ENCODE data around the gene INVS. TPM values are rescaled to one million over a fixed set of nuclear protein-coding genes. Genes with fewer than 3 reads are reported as not detected.

INVS gene
- polyA plus RNA-seq, 3 donors: 2.9 to 6.7 (median 4.2) TPM

- H3K9me3 ChIP-seq (replicated peaks in 1 of 2; ENCODE audit: control insufficient read depth in 1 of 2, insufficient read depth in 1 of 2, low read length in 2 of 2): peaks cover 7 to 8% of the 10 kb centered on the region in 2 donors
- H3K27me3 ChIP-seq (ENCODE audit: control insufficient read depth in 2 of 2, insufficient read depth in 2 of 2, low read length in 2 of 2): no peaks in the 10 kb centered on the region
- no peak overlapping the region for H2AFZ ChIP-seq (ENCODE audit: insufficient read depth, low read depth, low read length, poor library complexity, severe bottlenecking)
- H3K79me2 ChIP-seq (ENCODE audit: insufficient read depth, low read length): no peaks in the 10 kb centered on the region
- intact Hi-C loops (cut with micrococcal nuclease): no loop called here
- no peak overlapping the region for H3K4me2 ChIP-seq (replicated peaks; ENCODE audit: extremely low read depth, low read length, poor library complexity, severe bottlenecking)
- Mint-ChIP-seq H3K36me3 (peaks cover 51 to 87% of the 10 kb centered on the region in 2 donors), H3K4me3 (no peak overlapping the region), H3K4me1 (no peaks in the 10 kb centered on the region), H3K27ac (peak overlapping the region in 1 of 7 donors; percentile 61), H3K9me3 (peaks cover 1 to 11% (median 7%) of the 10 kb centered on the region in 7 donors), H3K27me3 (ENCODE audit: low read depth in 3 of 3) (no peaks in the 10 kb centered on the region)
- peaks cover 9 to 94% of the 10 kb centered on the region in 2 donors for H3K36me3 ChIP-seq (replicated peaks in 1 of 2; ENCODE audit: control insufficient read depth in 1 of 2, insufficient read depth in 2 of 2, low read length in 2 of 2)
- no peak overlapping the region for H3K27ac ChIP-seq (ENCODE audit: low read depth in 1 of 2, low read length in 2 of 2)
- no peak overlapping the region for H3K9ac ChIP-seq (ENCODE audit: insufficient read depth, low read length, poor library complexity, severe bottlenecking)
- 99% methylated on average over 10 of the region's 13 CpGs for WGBS (ENCODE audit: insufficient coverage)
- H3K4me1 ChIP-seq (ENCODE audit: control insufficient read depth in 1 of 2, insufficient read depth in 2 of 2, low read length in 2 of 2): no peaks in the 10 kb centered on the region
- no peak overlapping the region for H3K4me3 ChIP-seq (replicated peaks in 1 of 3; ENCODE audit: low read depth in 2 of 3, low read length in 3 of 3)
- no peaks in the 10 kb centered on the region for H4K20me1 ChIP-seq (ENCODE audit: insufficient read depth, low read length)
- DNase-seq: no peak
- TF ChIP-seq, protein P1, sequence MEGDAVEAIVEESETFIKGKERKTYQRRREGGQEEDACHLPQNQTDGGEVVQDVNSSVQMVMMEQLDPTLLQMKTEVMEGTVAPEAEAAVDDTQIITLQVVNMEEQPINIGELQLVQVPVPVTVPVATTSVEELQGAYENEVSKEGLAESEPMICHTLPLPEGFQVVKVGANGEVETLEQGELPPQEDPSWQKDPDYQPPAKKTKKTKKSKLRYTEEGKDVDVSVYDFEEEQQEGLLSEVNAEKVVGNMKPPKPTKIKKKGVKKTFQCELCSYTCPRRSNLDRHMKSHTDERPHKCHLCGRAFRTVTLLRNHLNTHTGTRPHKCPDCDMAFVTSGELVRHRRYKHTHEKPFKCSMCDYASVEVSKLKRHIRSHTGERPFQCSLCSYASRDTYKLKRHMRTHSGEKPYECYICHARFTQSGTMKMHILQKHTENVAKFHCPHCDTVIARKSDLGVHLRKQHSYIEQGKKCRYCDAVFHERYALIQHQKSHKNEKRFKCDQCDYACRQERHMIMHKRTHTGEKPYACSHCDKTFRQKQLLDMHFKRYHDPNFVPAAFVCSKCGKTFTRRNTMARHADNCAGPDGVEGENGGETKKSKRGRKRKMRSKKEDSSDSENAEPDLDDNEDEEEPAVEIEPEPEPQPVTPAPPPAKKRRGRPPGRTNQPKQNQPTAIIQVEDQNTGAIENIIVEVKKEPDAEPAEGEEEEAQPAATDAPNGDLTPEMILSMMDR (IDR thresholded peaks at IDR 0.05): no peak
Observed at GRCh38 chr9:100292414-100292813, 193.4 kb downstream of the INVS start.

DNA sequence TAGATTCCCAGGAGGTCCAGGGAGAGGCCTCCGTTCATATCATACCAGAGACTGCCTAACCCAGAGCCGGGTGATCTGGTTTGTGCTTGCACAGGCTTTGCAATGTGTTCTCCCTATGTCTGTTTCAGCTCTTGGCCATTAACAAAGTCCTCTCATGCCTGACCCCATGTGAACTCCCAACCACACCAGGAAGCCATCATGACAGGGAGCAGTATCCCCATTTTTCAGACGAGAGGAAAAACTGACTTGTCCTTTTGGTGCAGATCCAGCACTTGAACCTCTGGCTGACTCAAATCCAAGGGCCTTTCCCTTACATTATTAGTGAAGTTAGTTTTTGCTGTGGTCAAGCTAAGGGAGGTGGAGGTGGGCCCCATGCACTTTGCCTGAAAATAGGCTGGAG lies 195.3 kb downstream of the INVS start:
- Mint-ChIP-seq H3K4me1 (no peaks in the 10 kb centered on the region), H3K27me3 (ENCODE audit: low read depth in 3 of 3) (no peaks in the 10 kb centered on the region), H3K27ac (peak overlapping the region in 2 of 7 donors; percentile 68 to 78), H3K9me3 (peaks cover 0 to 4% (median 0%) of the 10 kb centered on the region in 7 donors), H3K36me3 (peaks cover 54 to 92% of the 10 kb centered on the region in 2 donors), H3K4me3 (no peak overlapping the region)
- no peak for DNase-seq
- Histone ChIP-seq H3K4me1 (ENCODE audit: control insufficient read depth in 1 of 2, insufficient read depth in 2 of 2, low read length in 2 of 2) (no peaks in the 10 kb centered on the region), H3K36me3 (replicated peaks in 1 of 2; ENCODE audit: control insufficient read depth in 1 of 2, insufficient read depth in 2 of 2, low read length in 2 of 2) (peaks cover 21 to 94% of the 10 kb centered on the region in 2 donors), H3K4me3 (replicated peaks in 1 of 3; ENCODE audit: low read depth in 2 of 3, low read length in 3 of 3) (no peak overlapping the region), H2AFZ (ENCODE audit: insufficient read depth, low read depth, low read length, poor library complexity, severe bottlenecking) (no peak overlapping the region), H3K27ac (ENCODE audit: low read depth in 1 of 2, low read length in 2 of 2) (no peak overlapping the region), H4K20me1 (ENCODE audit: insufficient read depth, low read length) (no peaks in the 10 kb centered on the region), H3K9me3 (replicated peaks in 1 of 2; ENCODE audit: control insufficient read depth in 1 of 2, insufficient read depth in 1 of 2, low read length in 2 of 2) (no peaks in the 10 kb centered on the region), H3K9ac (ENCODE audit: insufficient read depth, low read length, poor library complexity, severe bottlenecking) (no peak overlapping the region), H3K79me2 (ENCODE audit: insufficient read depth, low read length) (no peaks in the 10 kb centered on the region), H3K27me3 (ENCODE audit: control insufficient read depth in 2 of 2, insufficient read depth in 2 of 2, low read length in 2 of 2) (no peaks in the 10 kb centered on the region), H3K4me2 (replicated peaks; ENCODE audit: extremely low read depth, low read length, poor library complexity, severe bottlenecking) (no peak overlapping the region)
- WGBS (ENCODE audit: insufficient coverage): 95% methylated on average over 2 of the region's 3 CpGs
- intact Hi-C loops (cut with micrococcal nuclease): no loop called here
- TF ChIP-seq, protein P1 (IDR thresholded peaks at IDR 0.05): no peak
